Germinal center (tissue), 1 donor: ENCODE measurements around the gene TMEM52B.
"Not testable (repeated sequence)": the region's sequence is repeated elsewhere in the genome, so short reads cannot be mapped to it uniquely, and the experiment has no call there.

Source experiments
- DNase-seq: peaks from one replicate; pipeline ENCODE4 v3.0.0; 2012; ENCODE audit warnings: mixed read lengths, low spot score

Gene TMEM52B

GRCh38 chr12:10211940-10212738 is 33.3 kb downstream of the TMEM52B start:
- peak; percentile 55 for DNase-seq

- peak; percentile 88 for DNase-seq
Measured at GRCh38 chr12:10212739-10213131, 33.9 kb downstream of the TMEM52B start, which contains the start of gene GABARAPL1. TSS of gene GABARAPL1 (plus strand) at chr12:10212877. CDS start at chr12:10213130, 253 bp downstream.

GRCh38 chr12:10213168-10214135 is 34.6 kb downstream of the TMEM52B start:
- peak; percentile 38 for DNase-seq

GRCh38 chr12:10214136-10214894 is 35.5 kb downstream of the TMEM52B start:
- no peak for DNase-seq

GRCh38 chr12:10214895-10215267 is 36.0 kb downstream of the TMEM52B start:
- DNase-seq, result no peak

- DNase-seq, result no peak
Measured at GRCh38 chr12:10215436-10215835, 36.6 kb downstream of the TMEM52B start.

- DNase-seq, result not testable (repeated sequence)
Measured at GRCh38 chr12:10215946-10216345, 37.1 kb downstream of the TMEM52B start.

- no peak for DNase-seq
Measured at GRCh38 chr12:10218021-10218420, 39.2 kb downstream of the TMEM52B start.

GRCh38 chr12:10220398-10221077 is 41.7 kb downstream of the TMEM52B start:
- no peak for DNase-seq

GRCh38 chr12:10221846-10222245 is 43.0 kb downstream of the TMEM52B start:
- DNase-seq, result no peak

GRCh38 chr12:10223208-10223607 is 44.4 kb downstream of the TMEM52B start:
- DNase-seq, result no peak

- not testable (repeated sequence) for DNase-seq
Measured at GRCh38 chr12:10225426-10225825, 46.6 kb downstream of the TMEM52B start.

GRCh38 chr12:10226086-10226485 is 47.3 kb downstream of the TMEM52B start:
- no peak for DNase-seq

- no peak for DNase-seq
Measured at GRCh38 chr12:10226731-10227130, 47.9 kb downstream of the TMEM52B start.

- DNase-seq, result peak; percentile 37
Measured at GRCh38 chr12:10227648-10228047, 48.8 kb downstream of the TMEM52B start.

GRCh38 chr12:10234562-10234961 is 55.7 kb downstream of the TMEM52B start:
- no peak for DNase-seq

- DNase-seq, result peak; percentile 47
Measured at GRCh38 chr12:10235761-10236631, 57.2 kb downstream of the TMEM52B start.

- DNase-seq, result no peak
Measured at GRCh38 chr12:10236720-10237119, 57.9 kb downstream of the TMEM52B start.

GRCh38 chr12:10238526-10238925 is 59.7 kb downstream of the TMEM52B start:
- no peak for DNase-seq

GRCh38 chr12:10241290-10241689 is 62.5 kb downstream of the TMEM52B start:
- no peak for DNase-seq
